Cardiac atrium fibroblast (primary cell): ENCODE data around the gene MAP3K15. TPM values are rescaled to one million over a fixed set of nuclear protein-coding genes. Genes with fewer than 3 reads are reported as not detected.

Experiments used
- total RNA-seq: library from RNA; depleted of rRNA; stranded (reverse); fragments of >200 nt; gene quantifications from 2 replicates; pipeline ENCODE4 v1.2.3, GENCODE V29; 2015

Gene MAP3K15, protein sequence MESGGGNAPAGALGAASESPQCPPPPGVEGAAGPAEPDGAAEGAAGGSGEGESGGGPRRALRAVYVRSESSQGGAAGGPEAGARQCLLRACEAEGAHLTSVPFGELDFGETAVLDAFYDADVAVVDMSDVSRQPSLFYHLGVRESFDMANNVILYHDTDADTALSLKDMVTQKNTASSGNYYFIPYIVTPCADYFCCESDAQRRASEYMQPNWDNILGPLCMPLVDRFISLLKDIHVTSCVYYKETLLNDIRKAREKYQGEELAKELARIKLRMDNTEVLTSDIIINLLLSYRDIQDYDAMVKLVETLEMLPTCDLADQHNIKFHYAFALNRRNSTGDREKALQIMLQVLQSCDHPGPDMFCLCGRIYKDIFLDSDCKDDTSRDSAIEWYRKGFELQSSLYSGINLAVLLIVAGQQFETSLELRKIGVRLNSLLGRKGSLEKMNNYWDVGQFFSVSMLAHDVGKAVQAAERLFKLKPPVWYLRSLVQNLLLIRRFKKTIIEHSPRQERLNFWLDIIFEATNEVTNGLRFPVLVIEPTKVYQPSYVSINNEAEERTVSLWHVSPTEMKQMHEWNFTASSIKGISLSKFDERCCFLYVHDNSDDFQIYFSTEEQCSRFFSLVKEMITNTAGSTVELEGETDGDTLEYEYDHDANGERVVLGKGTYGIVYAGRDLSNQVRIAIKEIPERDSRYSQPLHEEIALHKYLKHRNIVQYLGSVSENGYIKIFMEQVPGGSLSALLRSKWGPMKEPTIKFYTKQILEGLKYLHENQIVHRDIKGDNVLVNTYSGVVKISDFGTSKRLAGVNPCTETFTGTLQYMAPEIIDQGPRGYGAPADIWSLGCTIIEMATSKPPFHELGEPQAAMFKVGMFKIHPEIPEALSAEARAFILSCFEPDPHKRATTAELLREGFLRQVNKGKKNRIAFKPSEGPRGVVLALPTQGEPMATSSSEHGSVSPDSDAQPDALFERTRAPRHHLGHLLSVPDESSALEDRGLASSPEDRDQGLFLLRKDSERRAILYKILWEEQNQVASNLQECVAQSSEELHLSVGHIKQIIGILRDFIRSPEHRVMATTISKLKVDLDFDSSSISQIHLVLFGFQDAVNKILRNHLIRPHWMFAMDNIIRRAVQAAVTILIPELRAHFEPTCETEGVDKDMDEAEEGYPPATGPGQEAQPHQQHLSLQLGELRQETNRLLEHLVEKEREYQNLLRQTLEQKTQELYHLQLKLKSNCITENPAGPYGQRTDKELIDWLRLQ (N-terminal part only)
- total RNA-seq = not detected in 2 replicates

DNA sequence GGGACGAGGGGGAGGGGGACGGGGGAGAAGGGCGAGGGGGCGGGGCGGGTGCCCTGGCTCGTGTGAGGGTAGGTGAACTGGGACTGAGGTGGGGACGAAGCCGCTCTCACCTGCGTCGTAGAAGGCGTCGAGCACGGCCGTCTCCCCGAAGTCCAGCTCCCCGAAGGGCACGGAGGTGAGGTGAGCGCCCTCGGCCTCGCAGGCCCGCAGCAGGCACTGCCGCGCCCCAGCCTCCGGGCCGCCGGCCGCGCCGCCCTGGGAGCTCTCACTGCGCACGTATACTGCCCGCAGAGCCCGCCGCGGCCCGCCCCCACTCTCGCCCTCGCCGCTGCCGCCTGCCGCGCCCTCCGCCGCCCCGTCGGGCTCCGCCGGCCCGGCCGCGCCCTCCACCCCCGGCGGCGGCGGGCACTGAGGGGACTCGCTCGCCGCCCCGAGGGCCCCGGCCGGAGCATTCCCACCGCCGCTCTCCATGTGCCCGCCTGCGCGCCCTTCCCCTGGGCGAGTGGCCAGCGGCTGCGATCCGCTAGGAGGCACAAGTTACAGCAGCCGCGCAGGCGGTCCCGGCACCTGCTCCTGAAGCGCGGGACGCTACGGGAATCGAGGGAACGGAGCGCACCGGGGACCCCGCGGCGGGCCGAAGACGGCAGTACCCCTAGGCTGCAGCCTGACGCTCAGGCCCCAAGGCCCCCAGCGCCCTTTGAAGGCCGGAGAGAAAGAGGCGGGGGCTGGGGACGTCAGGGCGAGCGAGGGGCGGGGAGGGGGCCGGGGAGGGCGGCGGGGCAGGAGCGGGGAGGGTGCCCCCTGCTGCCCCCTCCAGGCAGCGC lies at the start of gene MAP3K15:
MAP3K15 (minus strand) TSS at position 718 of the 824 bp plus-strand sequence; CDS start at position 471, 247 bp downstream.

DNA sequence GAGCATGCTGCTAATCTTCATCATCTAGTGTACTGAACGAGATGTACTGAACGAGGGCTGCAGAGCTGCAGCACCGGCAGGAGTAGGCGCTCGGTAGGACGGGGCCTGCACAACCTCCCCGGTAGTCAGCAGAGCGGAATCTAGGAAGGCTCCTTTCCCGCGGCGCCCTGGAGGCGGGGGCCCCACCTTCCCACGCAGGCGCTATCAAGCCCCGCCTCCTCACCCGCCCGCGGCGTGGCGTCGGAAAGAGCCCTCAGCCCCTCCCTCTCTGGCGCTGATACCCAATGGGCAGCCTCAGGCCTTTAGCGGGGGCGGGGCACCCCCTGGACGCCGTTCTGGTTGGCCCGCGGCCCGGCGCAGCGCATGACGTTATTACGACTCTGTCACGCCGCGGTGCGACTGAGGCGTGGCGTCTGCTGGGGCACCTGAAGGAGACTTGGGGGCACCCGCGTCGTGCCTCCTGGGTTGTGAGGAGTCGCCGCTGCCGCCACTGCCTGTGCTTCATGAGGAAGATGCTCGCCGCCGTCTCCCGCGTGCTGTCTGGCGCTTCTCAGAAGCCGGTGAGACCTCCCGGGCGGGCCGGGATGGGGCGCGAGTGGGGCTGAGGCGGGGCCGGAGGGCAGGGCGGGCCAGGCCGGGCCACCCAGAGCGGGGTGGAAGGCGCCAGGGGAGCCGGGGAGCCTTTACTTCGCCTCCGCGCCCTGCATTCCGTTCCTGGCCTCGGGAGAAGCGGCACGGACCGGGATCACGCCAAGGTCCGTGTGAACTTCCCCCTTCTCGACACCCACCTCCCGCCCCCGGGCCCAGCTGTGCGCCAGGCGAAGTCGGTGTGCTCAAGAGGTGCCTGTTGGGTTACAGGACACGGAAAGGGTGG lies 171.5 kb downstream of the MAP3K15 start, which contains the start of gene PDHA1:
PDHA1 (plus strand) TSS at position 393 of the 874 bp plus-strand sequence; CDS start at position 504, 111 bp downstream.

Other genes with a start within 250 kb of the MAP3K15 start
- gene PDHA1, start 171.6 kb downstream of the MAP3K15 start, total RNA-seq = 26.5 and 62.2 TPM in 2 replicates